Astrocyte of the cerebellum (primary cell): Measurements from ENCODE around the gene TBC1D14.

Experiments used
- DNase-seq: peaks from one replicate; pipeline ENCODE4 v3.0.0-alpha.2; 2011; ENCODE audit warnings: low read depth
- H3K4me3 ChIP-seq: 2 replicates; pipeline ENCODE4 v1.5.1; 2011; ENCODE audit warnings: mild to moderate bottlenecking, low read depth, low read length, moderate library complexity
- in situ Hi-C: cut with HindIII; loops from 2 replicates; pipeline ENCODE4 v1.10.0; 2017; ENCODE audit warnings: low sequenced_read_pairs
- TF ChIP-seq, protein P1 (sequence below): IDR thresholded peaks from 2 replicates; pipeline ENCODE4 v1.5.1; 2012; ENCODE audit warnings: low read length, low read depth, moderate library complexity, mild to moderate bottlenecking; ENCODE audit errors: missing control alignments

The TBC1D14 gene

DNA sequence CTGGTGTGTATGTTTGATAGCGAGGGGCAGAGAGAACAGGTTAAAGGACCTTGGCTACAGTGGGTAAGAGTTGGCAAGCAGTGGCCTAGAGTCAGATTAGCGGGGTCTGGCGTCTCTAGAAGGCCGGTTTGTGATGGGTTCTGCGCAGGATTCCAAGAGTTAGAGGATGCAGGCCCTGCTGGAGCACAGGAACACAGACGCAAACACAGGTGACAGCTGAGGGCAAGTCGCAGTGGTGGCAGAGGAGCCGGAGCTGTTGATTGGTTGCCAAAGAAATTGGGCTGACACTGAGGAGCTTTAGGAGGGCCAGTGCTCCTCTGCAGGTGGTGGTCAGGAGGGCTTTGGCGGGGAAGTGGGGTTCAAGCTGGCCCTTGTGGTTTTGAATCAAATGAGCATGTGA, 137.3 kb downstream of the TBC1D14 start:
- no peak overlapping the region for H3K4me3 ChIP-seq
- in situ Hi-C loops: no loop called here
- no peak for DNase-seq
- TF ChIP-seq, protein P1, sequence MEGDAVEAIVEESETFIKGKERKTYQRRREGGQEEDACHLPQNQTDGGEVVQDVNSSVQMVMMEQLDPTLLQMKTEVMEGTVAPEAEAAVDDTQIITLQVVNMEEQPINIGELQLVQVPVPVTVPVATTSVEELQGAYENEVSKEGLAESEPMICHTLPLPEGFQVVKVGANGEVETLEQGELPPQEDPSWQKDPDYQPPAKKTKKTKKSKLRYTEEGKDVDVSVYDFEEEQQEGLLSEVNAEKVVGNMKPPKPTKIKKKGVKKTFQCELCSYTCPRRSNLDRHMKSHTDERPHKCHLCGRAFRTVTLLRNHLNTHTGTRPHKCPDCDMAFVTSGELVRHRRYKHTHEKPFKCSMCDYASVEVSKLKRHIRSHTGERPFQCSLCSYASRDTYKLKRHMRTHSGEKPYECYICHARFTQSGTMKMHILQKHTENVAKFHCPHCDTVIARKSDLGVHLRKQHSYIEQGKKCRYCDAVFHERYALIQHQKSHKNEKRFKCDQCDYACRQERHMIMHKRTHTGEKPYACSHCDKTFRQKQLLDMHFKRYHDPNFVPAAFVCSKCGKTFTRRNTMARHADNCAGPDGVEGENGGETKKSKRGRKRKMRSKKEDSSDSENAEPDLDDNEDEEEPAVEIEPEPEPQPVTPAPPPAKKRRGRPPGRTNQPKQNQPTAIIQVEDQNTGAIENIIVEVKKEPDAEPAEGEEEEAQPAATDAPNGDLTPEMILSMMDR: no peak

DNA sequence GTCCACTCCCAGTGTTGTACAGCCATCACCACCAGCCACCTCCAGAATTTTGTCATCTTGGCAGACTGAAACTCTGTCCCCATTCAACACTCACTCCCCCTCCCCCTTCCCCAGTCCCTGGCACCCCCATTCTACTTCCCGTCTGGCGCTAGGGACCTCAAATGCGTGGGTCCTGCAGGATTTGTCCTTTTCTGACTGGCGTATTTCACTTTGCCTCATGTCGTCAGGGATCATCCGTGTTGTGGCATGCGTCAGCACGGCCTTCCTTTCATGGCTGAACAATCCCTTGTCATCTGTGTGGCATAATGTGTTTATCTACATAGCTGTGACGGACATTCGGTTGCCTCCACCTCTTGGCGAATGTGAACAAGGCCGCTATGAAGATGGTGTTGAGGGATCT, 139.0 kb downstream of the TBC1D14 start:
- in situ Hi-C loops: no loop called here
- TF ChIP-seq, protein P1: no peak

DNA sequence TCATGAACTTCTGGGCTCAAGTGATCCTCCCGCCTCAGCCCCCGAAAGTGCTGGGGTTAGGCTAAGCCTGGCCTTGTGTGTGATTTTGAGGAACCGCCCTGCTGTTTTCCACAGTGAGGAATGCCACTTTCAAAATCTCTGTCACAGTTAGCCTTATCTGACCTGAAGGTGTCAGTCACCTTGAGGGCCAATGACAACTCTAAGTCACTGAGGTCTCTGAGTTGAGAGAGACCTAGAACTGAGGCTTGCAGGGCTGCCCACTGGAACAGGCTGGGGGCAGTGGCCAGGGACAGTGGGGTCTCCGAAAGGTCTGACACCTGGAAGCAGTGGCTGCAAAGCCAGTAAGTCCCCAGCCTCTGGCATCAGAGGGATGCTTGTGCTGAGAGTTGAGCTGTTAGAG, 139.7 kb downstream of the TBC1D14 start:
- in situ Hi-C loops: no loop called here
- DNase-seq: no peak
- TF ChIP-seq, protein P1: no peak
- H3K4me3 ChIP-seq: no peak overlapping the region

More for the DNA sequence above, 139.0 kb downstream of the TBC1D14 start:
- H3K4me3 ChIP-seq: no peak overlapping the region
- no peak for DNase-seq

DNA sequence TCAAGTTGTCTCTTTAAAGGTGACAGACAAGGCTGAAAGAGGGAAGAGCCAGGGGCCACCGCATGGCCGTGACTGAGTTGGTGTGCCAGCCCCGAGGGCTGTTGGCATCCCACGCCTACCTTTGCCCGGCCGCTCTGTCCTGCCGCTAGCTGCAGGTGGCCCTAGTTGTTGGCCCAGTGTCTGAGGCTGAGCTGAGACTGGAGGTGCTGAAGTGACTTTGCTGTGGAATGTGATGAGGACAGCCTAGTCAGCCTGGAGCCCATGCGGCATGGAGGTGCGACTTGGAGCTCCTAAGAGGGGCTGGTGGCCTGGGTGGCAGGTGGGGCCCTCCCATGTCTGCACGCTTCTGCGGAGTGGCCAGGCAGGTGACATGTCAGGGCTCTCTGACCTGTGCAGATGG, 140.1 kb downstream of the TBC1D14 start:
- in situ Hi-C loops: no loop called here
- no peak overlapping the region for H3K4me3 ChIP-seq
- DNase-seq: no peak

DNA sequence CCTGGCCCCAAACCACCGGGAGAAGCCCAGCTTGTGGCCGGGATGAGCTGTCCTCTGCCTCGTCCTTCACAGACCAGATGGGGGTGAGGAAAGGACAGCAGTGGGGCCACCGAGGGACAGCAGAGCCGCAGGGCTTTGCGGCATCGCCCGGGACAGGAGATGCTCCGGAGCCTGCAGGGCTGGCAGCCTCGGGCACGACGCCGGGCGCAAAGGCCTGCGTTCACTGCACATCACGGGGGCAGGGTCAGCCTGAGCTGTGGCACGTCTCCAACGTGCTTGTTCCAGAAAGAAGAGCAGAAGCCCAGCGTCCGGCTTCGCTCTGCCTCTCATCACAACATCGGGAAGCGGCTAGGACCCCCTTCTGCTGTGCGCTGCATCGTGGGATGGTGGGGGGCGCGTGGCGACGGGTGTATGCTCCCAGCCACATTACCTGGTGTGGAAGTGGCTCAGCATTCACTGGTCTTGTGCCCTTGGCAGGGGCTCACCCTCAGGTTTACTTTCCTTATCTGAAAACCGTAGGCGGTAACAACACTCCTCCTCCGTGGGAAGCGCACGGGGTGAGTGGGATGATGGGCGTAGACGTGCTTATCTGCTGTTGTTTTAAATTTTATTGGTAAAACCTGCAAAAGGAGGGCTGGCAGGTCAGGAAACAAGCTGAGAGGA, 141.0 kb downstream of the TBC1D14 start:
- TF ChIP-seq, protein P1: no peak
- in situ Hi-C loops: no loop called here
- DNase-seq: no peak
- H3K4me3 ChIP-seq: no peak overlapping the region

More for the DNA sequence above, 140.1 kb downstream of the TBC1D14 start:
- TF ChIP-seq, protein P1: no peak

DNA sequence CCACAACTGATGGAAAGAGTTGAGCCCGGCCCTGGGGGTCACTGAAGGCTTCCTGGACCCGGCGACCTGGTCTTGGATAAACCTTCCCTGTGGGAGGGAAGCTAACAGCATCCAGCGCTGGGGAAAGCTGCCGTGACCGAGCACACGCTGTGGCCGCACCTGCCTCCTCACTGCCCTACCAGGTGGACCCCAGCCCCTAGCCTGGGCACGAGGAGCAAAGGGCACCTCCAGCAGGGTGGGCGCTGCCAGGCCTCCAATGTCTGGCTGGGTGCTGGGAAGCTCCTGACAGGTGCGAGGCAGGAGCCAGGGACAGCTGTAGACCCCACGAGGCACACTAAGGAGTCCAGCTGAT, 141.5 kb downstream of the TBC1D14 start:
- DNase-seq: no peak
- in situ Hi-C loops: no loop called here
- no peak overlapping the region for H3K4me3 ChIP-seq
- TF ChIP-seq, protein P1: no peak
